ENCODE data around the gene PCGF3.
"Not testable (repeated sequence)": the region's sequence is repeated elsewhere in the genome, so short reads cannot be mapped to it uniquely, and the experiment has no call there.

Gene PCGF3

GRCh38 chr4:705278-706082 lies at the start of gene PCGF3:
Gene PCGF3, plus strand, starts transcription at chr4:705832. Its CDS starts 27,849 bp downstream, at chr4:733681.
- peak; percentile 70 to 86 for DNase-seq

- DNase-seq, result no peak
These were observed 48.9 kb upstream of the PCGF3 start for GRCh38 chr4:656436-657337.

GRCh38 chr4:657338-657833 lies 48.2 kb upstream of the PCGF3 start:
- no peak for DNase-seq

GRCh38 chr4:657834-658667 lies 47.6 kb upstream of the PCGF3 start:
- no peak for DNase-seq

- no peak for DNase-seq
These were observed 46.7 kb upstream of the PCGF3 start for GRCh38 chr4:658681-659667.

- no peak for DNase-seq
These were observed 45.8 kb upstream of the PCGF3 start for GRCh38 chr4:659851-660250.

- DNase-seq, result no peak
These were observed 45.2 kb upstream of the PCGF3 start for GRCh38 chr4:660401-660800.

- no peak for DNase-seq
These were observed 44.4 kb upstream of the PCGF3 start for GRCh38 chr4:661231-661630.

GRCh38 chr4:661881-662761 lies 43.5 kb upstream of the PCGF3 start:
- DNase-seq, result no peak

- DNase-seq, result no peak
These were observed 42.6 kb upstream of the PCGF3 start for GRCh38 chr4:663046-663437.

GRCh38 chr4:663438-664428 lies 41.9 kb upstream of the PCGF3 start:
- no peak for DNase-seq

- no peak for DNase-seq
These were observed 40.9 kb upstream of the PCGF3 start for GRCh38 chr4:664713-665231.

GRCh38 chr4:665381-665750 lies 40.3 kb upstream of the PCGF3 start:
- DNase-seq, result no peak

GRCh38 chr4:665751-666435 lies 39.7 kb upstream of the PCGF3 start:
- no peak for DNase-seq

- DNase-seq, result no peak
These were observed 39.2 kb upstream of the PCGF3 start for GRCh38 chr4:666436-666810.

GRCh38 chr4:666822-667544 lies 38.6 kb upstream of the PCGF3 start:
- DNase-seq, result no peak

- no peak for DNase-seq
These were observed 38.1 kb upstream of the PCGF3 start for GRCh38 chr4:667545-667925.

GRCh38 chr4:668219-668618 lies 37.4 kb upstream of the PCGF3 start:
- DNase-seq, result not testable (repeated sequence)

Data from SW 1271 (cell line).